Loucy (cell line): ENCODE measurements around the gene OTOR.
A peak's percentile ranks its signal among the peaks of the same experiment; 100 is the strongest.

Source experiments
- H2AFZ ChIP-seq: fragments of 200-600 bp; sonication (generic); 2 replicates; pipeline ENCODE4 v1.6.0; 2016; ENCODE audit warnings: antibody characterized with exemption, mild to moderate bottlenecking, low read length, moderate library complexity
- H3F3A ChIP-seq: fragments of 200-600 bp; 2 replicates; pipeline ENCODE4 v1.6.0; 2016; ENCODE audit warnings: antibody characterized with exemption, low read depth, mild to moderate bottlenecking
- H3K27me3 ChIP-seq: fragments of 200-600 bp; sonication (generic); 2 replicates; pipeline ENCODE4 v1.6.1; 2014; ENCODE audit warnings: low read length, mild to moderate bottlenecking; ENCODE audit not compliant: insufficient read depth, poor library complexity, severe bottlenecking
- H3K36me3 ChIP-seq: fragments of 200-600 bp; sonication (generic); 2 replicates; pipeline ENCODE4 v1.6.1; 2016; ENCODE audit warnings: low read length; ENCODE audit not compliant: insufficient read depth
- H3K4me1 ChIP-seq: fragments of 200-600 bp; sonication (generic); 2 replicates; pipeline ENCODE4 v1.5.1; 2014; ENCODE audit warnings: low read length, mild to moderate bottlenecking; ENCODE audit not compliant: insufficient read depth, poor library complexity, severe bottlenecking
- H3K4me2 ChIP-seq: fragments of 200-600 bp; sonication (generic); 2 replicates; pipeline ENCODE4 v1.6.0; 2014; ENCODE audit warnings: antibody characterized with exemption, low read length, low read depth, mild to moderate bottlenecking; ENCODE audit not compliant: poor library complexity, severe bottlenecking
- H3K4me3 ChIP-seq: fragments of 200-600 bp; sonication (generic); 2 replicates; pipeline ENCODE4 v1.5.1; 2014; ENCODE audit warnings: low read length, mild to moderate bottlenecking, mixed read lengths; ENCODE audit not compliant: poor library complexity, severe bottlenecking
- H3K79me2 ChIP-seq: fragments of 200-600 bp; sonication (generic); 2 replicates; pipeline ENCODE4 v1.6.1; 2014; ENCODE audit warnings: low read length; ENCODE audit not compliant: insufficient read depth
- H3K9ac ChIP-seq: fragments of 200-600 bp; sonication (generic); 2 replicates; pipeline ENCODE4 v1.6.0; 2014; ENCODE audit warnings: mild to moderate bottlenecking, low read depth, low read length, moderate library complexity; ENCODE audit not compliant: poor library complexity, severe bottlenecking
- H3K9me2 ChIP-seq: fragments of 200-600 bp; sonication (generic); replicated peaks from 2 replicates; pipeline ENCODE4 v1.6.1; 2016; ENCODE audit warnings: low read depth, low read length, mixed read lengths
- H3K9me3 ChIP-seq: fragments of 200-600 bp; sonication (generic); 2 replicates; pipeline ENCODE4 v1.6.1; 2014; ENCODE audit warnings: mild to moderate bottlenecking, antibody characterized with exemption, low read length, low read depth; ENCODE audit not compliant: insufficient read depth
- H4K20me1 ChIP-seq: fragments of 200-600 bp; sonication (generic); 2 replicates; pipeline ENCODE4 v1.6.0; 2014; ENCODE audit warnings: antibody characterized with exemption, low read length, mild to moderate bottlenecking; ENCODE audit not compliant: insufficient read depth, poor library complexity, severe bottlenecking
- EZH2phosphoT487 ChIP-seq: fragments of 200-600 bp; IDR thresholded peaks from 2 replicates; pipeline ENCODE4 v1.6.1; 2018; ENCODE audit warnings: antibody characterized with exemption, mild to moderate bottlenecking, moderate library complexity, borderline replicate concordance
- TF ChIP-seq, protein P1 (sequence below): fragments of 200-600 bp; sonication (generic); conservative IDR thresholded peaks from 2 replicates; pipeline ENCODE4 v1.5.1; 2014; ENCODE audit warnings: mild to moderate bottlenecking, antibody characterized with exemption, low read length

The OTOR gene

DNA sequence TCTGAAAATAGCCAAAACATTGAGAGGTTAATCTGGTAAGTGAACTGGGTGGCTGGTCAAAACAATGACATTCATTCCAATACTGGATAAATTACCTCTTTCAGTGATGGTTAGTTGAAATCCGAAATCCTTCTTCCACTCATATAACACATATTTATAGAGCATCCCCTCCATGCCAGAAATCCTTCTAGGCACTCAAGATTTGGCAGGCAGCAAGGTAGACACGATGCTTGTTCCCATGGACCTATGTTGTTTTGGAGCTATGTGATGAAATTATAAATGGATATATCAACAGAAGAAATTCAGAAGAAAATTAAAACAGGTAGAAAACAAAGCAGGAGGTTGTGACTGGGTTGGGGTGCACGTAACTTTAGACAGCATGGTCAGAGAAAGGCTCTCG is 44.6 kb upstream of the OTOR start:
- H3F3A ChIP-seq, result peaks cover 4% of the 10 kb centered on the region
- no peaks in the 10 kb centered on the region for H4K20me1 ChIP-seq
- H3K9ac ChIP-seq, result no peak overlapping the region
- no peaks in the 10 kb centered on the region for H3K36me3 ChIP-seq
- peaks cover 5% of the 10 kb centered on the region; the same call in 1 of the 2 replicates for H3K9me3 ChIP-seq
- no peak overlapping the region for H3K4me3 ChIP-seq
- H3K27me3 ChIP-seq, result no peaks in the 10 kb centered on the region
- H3K9me2 ChIP-seq, result no peaks in the 10 kb centered on the region
- H3K4me2 ChIP-seq, result no peak overlapping the region
- H3K4me1 ChIP-seq, result peaks cover 8% of the 10 kb centered on the region
- no peak for TF ChIP-seq EZH2phosphoT487
- TF ChIP-seq, protein P1, sequence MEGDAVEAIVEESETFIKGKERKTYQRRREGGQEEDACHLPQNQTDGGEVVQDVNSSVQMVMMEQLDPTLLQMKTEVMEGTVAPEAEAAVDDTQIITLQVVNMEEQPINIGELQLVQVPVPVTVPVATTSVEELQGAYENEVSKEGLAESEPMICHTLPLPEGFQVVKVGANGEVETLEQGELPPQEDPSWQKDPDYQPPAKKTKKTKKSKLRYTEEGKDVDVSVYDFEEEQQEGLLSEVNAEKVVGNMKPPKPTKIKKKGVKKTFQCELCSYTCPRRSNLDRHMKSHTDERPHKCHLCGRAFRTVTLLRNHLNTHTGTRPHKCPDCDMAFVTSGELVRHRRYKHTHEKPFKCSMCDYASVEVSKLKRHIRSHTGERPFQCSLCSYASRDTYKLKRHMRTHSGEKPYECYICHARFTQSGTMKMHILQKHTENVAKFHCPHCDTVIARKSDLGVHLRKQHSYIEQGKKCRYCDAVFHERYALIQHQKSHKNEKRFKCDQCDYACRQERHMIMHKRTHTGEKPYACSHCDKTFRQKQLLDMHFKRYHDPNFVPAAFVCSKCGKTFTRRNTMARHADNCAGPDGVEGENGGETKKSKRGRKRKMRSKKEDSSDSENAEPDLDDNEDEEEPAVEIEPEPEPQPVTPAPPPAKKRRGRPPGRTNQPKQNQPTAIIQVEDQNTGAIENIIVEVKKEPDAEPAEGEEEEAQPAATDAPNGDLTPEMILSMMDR, result no peak
- H2AFZ ChIP-seq, result no peak overlapping the region
- no peaks in the 10 kb centered on the region for H3K79me2 ChIP-seq

- H4K20me1 ChIP-seq, result no peaks in the 10 kb centered on the region
- peaks cover 5% of the 10 kb centered on the region; the same call in 1 of the 2 replicates for H3K9me3 ChIP-seq
- H3K4me3 ChIP-seq, result no peak overlapping the region
- H2AFZ ChIP-seq, result no peak overlapping the region
- no peaks in the 10 kb centered on the region for H3K79me2 ChIP-seq
- H3K36me3 ChIP-seq, result no peaks in the 10 kb centered on the region
- peaks cover 25% of the 10 kb centered on the region for H3K27me3 ChIP-seq
- H3K4me1 ChIP-seq, result peaks cover 21% of the 10 kb centered on the region
- peaks cover 4% of the 10 kb centered on the region for H3F3A ChIP-seq
- no peak overlapping the region for H3K9ac ChIP-seq
- no peak overlapping the region for H3K4me2 ChIP-seq
- TF ChIP-seq, protein P1, result no peak
- no peak for TF ChIP-seq EZH2phosphoT487
- no peaks in the 10 kb centered on the region for H3K9me2 ChIP-seq
Measured at GRCh38 chr20:16707674-16708073, 40.5 kb upstream of the OTOR start.

GRCh38 chr20:16708602-16709001 is 39.6 kb upstream of the OTOR start:
- Histone ChIP-seq H3K36me3 (no peaks in the 10 kb centered on the region), H3K4me2 (peak overlapping the region; percentile 47), H3F3A (peaks cover 4% of the 10 kb centered on the region), H2AFZ (no peak overlapping the region), H3K79me2 (no peaks in the 10 kb centered on the region), H3K9me3 (peaks cover 5% of the 10 kb centered on the region; the same call in 1 of the 2 replicates), H3K27me3 (peaks cover 33% of the 10 kb centered on the region), H3K9ac (no peak overlapping the region), H3K4me1 (peaks cover 21% of the 10 kb centered on the region), H4K20me1 (no peaks in the 10 kb centered on the region), H3K9me2 (no peaks in the 10 kb centered on the region), H3K4me3 (no peak overlapping the region)
- TF ChIP-seq, protein P1, result no peak
